ENCODE results near the gene DDIT3.

DNA sequence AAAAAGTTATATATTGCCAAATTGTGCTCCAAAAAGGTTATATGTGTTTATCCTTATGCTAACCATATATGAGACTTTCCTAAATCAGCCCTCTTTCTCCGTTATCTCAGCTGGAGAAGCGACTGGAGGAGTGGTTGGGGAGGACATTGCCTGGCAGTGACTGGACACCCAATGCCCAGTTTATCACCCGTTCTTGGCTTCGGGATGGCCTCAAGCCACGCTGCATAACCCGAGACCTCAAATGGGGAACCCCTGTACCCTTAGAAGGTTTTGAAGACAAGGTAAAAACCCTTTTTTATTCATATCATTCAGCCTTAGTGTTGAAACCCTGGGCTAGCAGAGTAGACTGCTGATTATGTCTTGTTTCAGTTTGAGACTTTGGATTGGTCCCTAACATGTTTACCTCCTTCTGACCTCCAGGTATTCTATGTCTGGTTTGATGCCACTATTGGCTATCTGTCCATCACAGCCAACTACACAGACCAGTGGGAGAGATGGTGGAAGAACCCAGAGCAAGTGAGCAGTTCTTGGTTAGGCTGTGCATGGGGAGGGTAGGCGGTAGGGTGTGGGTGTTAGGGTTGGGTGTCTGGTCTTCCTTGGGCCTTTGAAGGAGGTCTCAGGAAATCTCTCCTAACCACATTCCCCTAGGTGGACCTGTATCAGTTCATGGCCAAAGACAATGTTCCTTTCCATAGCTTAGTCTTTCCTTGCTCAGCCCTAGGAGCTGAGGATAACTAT, 8.6 kb downstream of the DDIT3 start:
- TF ChIP-seq EZH2 (IDR thresholded peaks at IDR 0.05), result no peak
- TF ChIP-seq POLR2AphosphoS5 (IDR thresholded peaks at IDR 0.05; ENCODE audit: borderline replicate concordance, low read depth, low read length), result no peak
- no peak for TF ChIP-seq FOXP2 (optimal IDR thresholded peaks at IDR 0.05; ENCODE audit: control extremely low read depth, extremely low read length, insufficient read depth)
